ENCODE results near the gene TAB2.

Gene TAB2

GRCh38 chr6:149317644-149318571 is at the start of gene TAB2:
TAB2 (plus strand) TSS chr6:149317712; CDS start chr6:149369998, 52,286 bp downstream.
- peak; percentile 66 for DNase-seq (ENCODE audit: low read depth)

GRCh38 chr6:149268146-149268545 is 49.4 kb upstream of the TAB2 start:
- no peak for DNase-seq (ENCODE audit: low read depth)

GRCh38 chr6:149268768-149269167 is 48.7 kb upstream of the TAB2 start:
- no peak for DNase-seq (ENCODE audit: low read depth)

GRCh38 chr6:149270616-149271015 is 46.9 kb upstream of the TAB2 start:
- DNase-seq (ENCODE audit: low read depth): no peak

- peak; percentile 35 for DNase-seq (ENCODE audit: low read depth)
Observed at GRCh38 chr6:149271348-149272340, 45.9 kb upstream of the TAB2 start.

- DNase-seq (ENCODE audit: low read depth): no peak
Observed at GRCh38 chr6:149273318-149273717, 44.2 kb upstream of the TAB2 start.

GRCh38 chr6:149275621-149276020 is 41.9 kb upstream of the TAB2 start:
- no peak for DNase-seq (ENCODE audit: low read depth)

- no peak for DNase-seq (ENCODE audit: low read depth)
Observed at GRCh38 chr6:149277621-149278020, 39.9 kb upstream of the TAB2 start.

GRCh38 chr6:149278997-149279396 is 38.5 kb upstream of the TAB2 start:
- DNase-seq (ENCODE audit: low read depth): no peak

GRCh38 chr6:149284904-149285303 is 32.6 kb upstream of the TAB2 start:
- no peak for DNase-seq (ENCODE audit: low read depth)

- DNase-seq (ENCODE audit: low read depth): no peak
Observed at GRCh38 chr6:149285626-149286025, 31.9 kb upstream of the TAB2 start.

GRCh38 chr6:149286905-149287304 is 30.6 kb upstream of the TAB2 start:
- no peak for DNase-seq (ENCODE audit: low read depth)

- no peak for DNase-seq (ENCODE audit: low read depth)
Observed at GRCh38 chr6:149289192-149289781, 28.2 kb upstream of the TAB2 start.

- no peak for DNase-seq (ENCODE audit: low read depth)
Observed at GRCh38 chr6:149289966-149290365, 27.5 kb upstream of the TAB2 start.

GRCh38 chr6:149293244-149293643 is 24.3 kb upstream of the TAB2 start:
- DNase-seq (ENCODE audit: low read depth): no peak

- DNase-seq (ENCODE audit: low read depth): no peak
Observed at GRCh38 chr6:149300563-149300962, 16.9 kb upstream of the TAB2 start.

- no peak for DNase-seq (ENCODE audit: low read depth)
Observed at GRCh38 chr6:149302723-149303122, 14.8 kb upstream of the TAB2 start.

GRCh38 chr6:149303468-149303867 is 14.0 kb upstream of the TAB2 start:
- no peak for DNase-seq (ENCODE audit: low read depth)

- no peak for DNase-seq (ENCODE audit: low read depth)
Observed at GRCh38 chr6:149305372-149305771, 12.1 kb upstream of the TAB2 start.

GRCh38 chr6:149306967-149307366 is 10.5 kb upstream of the TAB2 start:
- DNase-seq (ENCODE audit: low read depth): no peak

- no peak for DNase-seq (ENCODE audit: low read depth)
Observed at GRCh38 chr6:149311293-149311692, 6.2 kb upstream of the TAB2 start.

- DNase-seq (ENCODE audit: low read depth): no peak
Observed at GRCh38 chr6:149311766-149312165, 5.7 kb upstream of the TAB2 start.
